H7 (cell line): ENCODE data around the gene MAMLD1. TPM values are rescaled to one million over a fixed set of nuclear protein-coding genes. Genes with fewer than 3 reads are reported as not detected.
A peak's percentile ranks its signal among the peaks of the same experiment; 100 is the strongest.

ENCODE experiments used
- DNase-seq: peaks from one replicate; pipeline ENCODE4 v3.0.0; 2012
- H3K27me3 ChIP-seq: 2 replicates; pipeline ENCODE4 v1.6.0; 2011; ENCODE audit warnings: mild to moderate bottlenecking, low read length; ENCODE audit not compliant: control insufficient read depth, insufficient read depth
- H3K36me3 ChIP-seq: replicated peaks from 2 replicates; pipeline ENCODE4 v1.5.1; 2011; ENCODE audit warnings: low read length; ENCODE audit not compliant: control insufficient read depth, insufficient read depth
- H3K4me3 ChIP-seq: 2 replicates; pipeline ENCODE4 v1.5.1; 2011; ENCODE audit warnings: low read depth, mild to moderate bottlenecking, control low read depth, low read length, moderate library complexity; ENCODE audit not compliant: insufficient read depth
- total RNA-seq: library from RNA; depleted of rRNA; stranded (reverse); fragments of >200 nt; shearing (Covaris generic); gene quantifications from 2 replicates; pipeline ENCODE4 v1.2.3, GENCODE V29; 2014

Gene MAMLD1
- total RNA-seq, 1 experiment from 2014 or later = 0.31 TPM

DNA sequence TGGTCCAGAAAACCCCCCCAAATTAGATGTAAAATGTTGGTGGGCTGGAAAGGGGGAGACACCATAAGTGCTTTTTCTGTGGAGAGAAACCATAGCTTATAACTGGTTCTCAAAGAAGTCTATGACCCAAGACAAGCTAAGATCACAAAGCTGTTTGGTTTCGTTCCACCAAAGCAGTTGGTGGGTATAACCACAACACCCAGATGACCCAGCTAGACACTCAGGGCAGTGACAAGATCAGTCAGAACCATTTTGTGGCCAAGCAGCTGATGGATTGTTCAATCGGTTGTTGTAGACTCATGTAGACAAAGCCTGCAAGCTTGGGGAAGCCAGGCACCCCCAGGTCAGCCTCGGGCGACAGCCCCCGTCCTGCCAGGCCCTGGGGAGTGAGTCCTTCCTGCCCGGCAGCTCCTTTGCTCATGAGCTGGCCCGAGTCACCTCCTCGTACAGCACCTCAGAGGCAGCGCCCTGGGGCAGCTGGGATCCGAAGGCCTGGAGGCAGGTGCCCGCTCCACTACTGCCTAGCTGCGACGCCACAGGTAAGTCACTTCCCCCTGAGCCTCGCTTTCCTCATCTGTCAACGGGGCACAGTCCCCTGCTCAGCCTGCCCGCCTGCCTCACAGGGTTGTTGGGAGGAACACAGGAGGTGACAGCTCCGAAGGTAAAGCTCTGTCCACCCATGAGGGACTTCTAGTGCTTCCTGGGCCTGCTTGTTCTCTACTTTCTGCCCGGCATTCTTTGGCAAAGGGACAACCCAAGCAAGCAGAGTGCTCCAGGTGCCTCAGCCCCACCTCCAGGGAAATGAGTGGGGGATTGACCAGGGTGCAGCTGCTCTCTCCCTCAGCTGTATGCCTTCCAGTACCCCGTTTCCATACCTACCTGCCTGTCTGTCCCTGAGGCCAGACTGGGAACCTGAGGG, 140.1 kb downstream of the MAMLD1 start:
- no peaks in the 10 kb centered on the region for H3K27me3 ChIP-seq
- H3K36me3 ChIP-seq = no peaks in the 10 kb centered on the region
- no peak for DNase-seq
- no peak overlapping the region for H3K4me3 ChIP-seq

DNA sequence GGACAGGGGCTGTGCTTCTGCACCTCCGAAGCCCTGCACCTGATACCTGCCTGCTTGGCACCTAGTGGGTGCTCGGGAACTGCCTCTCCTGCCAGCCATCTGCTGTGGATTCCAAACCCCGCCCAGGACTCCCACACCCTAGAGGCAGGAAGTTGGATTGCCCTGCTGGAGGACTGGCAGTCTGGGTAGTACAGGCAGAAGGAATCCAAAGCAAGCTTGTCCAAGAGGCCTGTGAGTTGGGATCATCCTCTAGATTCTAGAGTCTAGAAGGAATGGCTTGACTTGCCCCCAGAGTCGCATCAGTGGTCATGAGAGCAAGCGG, 140.7 kb downstream of the MAMLD1 start:
- no peak for DNase-seq
- no peak overlapping the region for H3K4me3 ChIP-seq
- no peaks in the 10 kb centered on the region for H3K27me3 ChIP-seq
- H3K36me3 ChIP-seq = no peaks in the 10 kb centered on the region

GRCh38 chrX:150504397-150505182, 141.5 kb downstream of the MAMLD1 start:
- H3K4me3 ChIP-seq = no peak overlapping the region
- DNase-seq = no peak

DNA sequence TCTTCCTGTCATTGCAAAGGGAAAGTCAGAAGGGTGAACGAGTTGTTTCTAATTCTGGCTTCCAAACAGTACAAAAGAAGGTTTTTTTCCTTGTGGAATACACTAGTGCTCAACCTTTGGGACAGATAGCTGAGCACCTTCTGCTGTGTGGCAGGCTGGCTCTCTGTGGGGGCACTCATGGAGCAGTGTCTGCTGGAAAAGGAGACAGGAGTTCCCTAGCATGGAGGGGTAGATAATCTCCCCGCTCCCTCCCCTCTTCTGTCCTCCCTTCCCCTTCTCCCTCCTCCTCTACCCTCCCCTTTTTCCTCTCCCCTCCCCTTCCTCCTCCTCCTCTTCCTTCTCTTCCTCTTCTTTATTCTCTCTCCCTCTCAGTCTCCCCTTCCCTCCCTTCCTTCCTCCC, 142.9 kb downstream of the MAMLD1 start:
- DNase-seq = no peak
- Histone ChIP-seq H3K4me3 (peak overlapping the region; percentile 16; the same call in 1 of the 2 replicates), H3K27me3 (no peaks in the 10 kb centered on the region), H3K36me3 (no peaks in the 10 kb centered on the region)

More at GRCh38 chrX:150504397-150505182, 141.5 kb downstream of the MAMLD1 start:
- H3K27me3 ChIP-seq = no peaks in the 10 kb centered on the region
- no peaks in the 10 kb centered on the region for H3K36me3 ChIP-seq

- no peaks in the 10 kb centered on the region for H3K36me3 ChIP-seq
- H3K27me3 ChIP-seq = no peaks in the 10 kb centered on the region
- peak overlapping the region; percentile 16; the same call in 1 of the 2 replicates for H3K4me3 ChIP-seq
- peak; percentile 66 for DNase-seq
Observed at GRCh38 chrX:150506486-150506885, 143.4 kb downstream of the MAMLD1 start.

DNA sequence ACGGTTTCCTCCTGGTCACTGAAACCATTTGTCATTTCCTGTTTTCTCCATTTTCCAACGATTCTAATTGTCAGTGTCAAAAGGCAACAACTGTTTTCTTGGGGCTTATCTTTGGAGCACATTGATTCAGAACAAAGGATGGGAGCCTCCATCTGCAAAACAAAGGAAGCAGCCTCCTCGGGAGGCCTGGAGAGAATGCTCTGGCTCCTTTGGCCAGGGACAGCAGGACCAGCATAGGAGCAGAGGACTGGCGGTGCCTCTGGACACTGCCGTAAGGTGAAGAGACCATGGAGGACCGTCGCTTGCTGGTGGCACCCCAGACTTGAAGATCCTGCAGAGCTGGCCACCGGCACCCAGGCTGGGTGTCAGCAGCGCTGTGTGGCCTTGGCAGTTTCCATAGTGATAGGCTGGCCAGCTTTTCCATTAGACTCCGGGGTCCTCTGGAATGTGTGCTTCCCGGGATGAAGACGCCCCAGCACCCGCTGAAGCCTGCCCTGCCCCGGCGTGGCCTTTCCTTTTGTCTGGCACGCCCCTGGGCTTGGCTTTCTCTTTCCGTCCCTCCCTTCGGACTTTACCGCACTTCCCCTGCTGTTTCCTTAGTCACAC, 144.2 kb downstream of the MAMLD1 start:
- Histone ChIP-seq H3K36me3 (no peaks in the 10 kb centered on the region), H3K27me3 (no peaks in the 10 kb centered on the region), H3K4me3 (peak overlapping the region; percentile 36)
- peak; percentile 80 for DNase-seq

GRCh38 chrX:150508018-150508417, 144.9 kb downstream of the MAMLD1 start:
- no peaks in the 10 kb centered on the region for H3K27me3 ChIP-seq
- DNase-seq = no peak
- no peaks in the 10 kb centered on the region for H3K36me3 ChIP-seq
- H3K4me3 ChIP-seq = no peak overlapping the region; the same call in 1 of the 2 replicates

GRCh38 chrX:150508451-150509367, 145.6 kb downstream of the MAMLD1 start:
- DNase-seq = peak; percentile 75
- Histone ChIP-seq H3K27me3 (no peaks in the 10 kb centered on the region), H3K4me3 (no peak overlapping the region), H3K36me3 (no peaks in the 10 kb centered on the region)

DNA sequence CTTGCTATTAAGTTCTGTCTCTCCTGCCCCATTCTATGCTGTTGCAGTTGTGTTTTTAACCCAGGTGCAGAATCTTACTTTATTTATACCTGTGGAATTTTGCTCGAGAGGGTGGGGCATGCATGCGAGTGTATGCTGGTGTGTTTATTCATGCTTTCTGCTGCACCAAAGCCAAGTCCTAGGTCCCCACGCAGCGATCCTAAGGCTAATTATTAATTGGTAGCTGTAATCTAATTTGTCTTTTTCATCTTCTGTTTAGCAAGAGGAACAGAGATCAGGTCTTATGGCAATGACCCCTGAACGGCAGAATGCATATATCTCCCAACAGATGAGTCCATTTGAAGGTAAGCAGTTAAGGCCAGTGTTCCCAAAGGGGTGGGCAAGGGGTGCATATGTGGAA, 146.6 kb downstream of the MAMLD1 start:
- DNase-seq = no peak
- Histone ChIP-seq H3K27me3 (no peaks in the 10 kb centered on the region), H3K4me3 (no peak overlapping the region)

DNA sequence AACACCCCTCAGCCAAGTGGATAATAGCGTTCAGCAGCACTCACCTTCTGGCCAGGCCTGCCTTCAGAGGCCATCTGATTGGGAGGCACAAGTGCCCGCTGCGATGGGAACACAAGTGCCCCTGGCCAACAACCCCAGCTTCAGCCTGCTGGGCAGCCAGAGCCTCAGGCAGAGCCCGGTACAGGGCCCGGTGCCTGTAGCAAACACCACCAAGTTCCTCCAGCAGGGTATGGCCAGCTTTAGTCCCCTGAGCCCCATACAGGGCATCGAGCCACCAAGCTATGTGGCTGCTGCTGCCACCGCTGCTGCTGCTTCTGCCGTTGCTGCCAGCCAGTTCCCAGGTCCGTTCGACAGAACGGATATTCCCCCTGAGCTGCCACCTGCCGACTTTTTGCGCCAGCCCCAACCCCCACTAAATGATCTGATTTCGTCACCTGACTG, 149.4 kb downstream of the MAMLD1 start:
- DNase-seq = peak; percentile 57
- Histone ChIP-seq H3K4me3 (no peak overlapping the region), H3K27me3 (no peaks in the 10 kb centered on the region), H3K36me3 (no peaks in the 10 kb centered on the region)

More for the DNA sequence above, 146.6 kb downstream of the MAMLD1 start:
- no peaks in the 10 kb centered on the region for H3K36me3 ChIP-seq

- no peaks in the 10 kb centered on the region for H3K27me3 ChIP-seq
- no peak overlapping the region for H3K4me3 ChIP-seq
- DNase-seq = peak; percentile 70
- H3K36me3 ChIP-seq = no peaks in the 10 kb centered on the region
Observed at GRCh38 chrX:150513544-150513943, 150.4 kb downstream of the MAMLD1 start.

- DNase-seq = no peak
- Histone ChIP-seq H3K4me3 (no peak overlapping the region), H3K27me3 (no peaks in the 10 kb centered on the region), H3K36me3 (no peaks in the 10 kb centered on the region)
Observed at GRCh38 chrX:150514462-150514861, 151.3 kb downstream of the MAMLD1 start.

DNA sequence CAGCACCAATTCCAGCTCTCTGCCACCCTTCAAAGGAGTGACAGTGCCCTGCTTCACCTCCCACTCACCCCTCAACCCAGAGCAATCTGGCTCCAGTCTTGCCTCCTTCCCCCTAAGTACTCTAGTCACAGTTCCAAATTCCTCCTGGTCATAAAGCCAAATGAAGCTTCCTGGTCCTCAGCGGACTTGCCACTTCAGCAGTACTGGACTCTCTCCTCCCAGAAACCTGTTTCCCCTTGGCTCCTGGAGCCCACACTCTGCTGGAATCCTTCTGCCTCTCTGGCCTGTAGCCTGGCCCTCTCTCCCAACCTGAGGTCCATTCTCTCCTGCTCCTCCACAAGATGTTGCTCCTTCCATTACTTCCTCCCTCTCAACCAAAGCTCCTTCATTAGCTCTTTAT, 152.7 kb downstream of the MAMLD1 start:
- no peak for DNase-seq
- Histone ChIP-seq H3K4me3 (no peak overlapping the region), H3K27me3 (no peaks in the 10 kb centered on the region), H3K36me3 (no peaks in the 10 kb centered on the region)
